NCI-H2081 treated with DMSO at 0.1 percent for 48 hours (cell line): ENCODE data around the gene JAM3.

ENCODE experiments used
- DNase-seq: peaks from one replicate; lab custom pipeline; 2025; lab: John Stamatoyannopoulos, UW

The JAM3 gene

DNA sequence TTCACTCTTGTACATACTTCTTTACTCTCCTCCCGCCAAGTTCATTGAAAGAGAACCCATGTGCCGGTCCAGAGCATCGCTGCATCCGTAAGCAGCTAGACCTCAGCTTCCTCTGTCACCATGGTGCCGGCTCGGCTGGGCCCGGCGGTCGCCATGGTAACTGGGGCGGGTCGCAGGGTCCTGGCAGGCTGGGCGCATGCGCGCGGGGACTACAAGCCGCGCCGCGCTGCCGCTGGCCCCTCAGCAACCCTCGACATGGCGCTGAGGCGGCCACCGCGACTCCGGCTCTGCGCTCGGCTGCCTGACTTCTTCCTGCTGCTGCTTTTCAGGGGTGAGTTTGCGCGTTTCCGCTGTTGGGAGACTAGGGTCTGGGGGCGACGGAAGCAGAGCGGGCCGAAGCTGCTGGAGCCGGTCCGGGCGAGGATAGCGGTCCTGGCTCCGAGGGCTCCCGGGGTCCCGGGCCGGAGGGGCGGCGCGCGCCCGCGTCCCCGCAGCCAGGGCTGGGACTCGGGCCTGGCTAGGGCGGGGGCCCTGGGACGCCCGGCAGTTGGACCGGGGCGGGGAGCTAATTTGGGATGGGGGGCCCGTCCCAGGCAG, at the start of gene JAM3:
TSS of gene JAM3 (plus strand) at position 244 of the 597 bp plus-strand sequence. CDS start at position 256, 12 bp downstream.
- DNase-seq: peak; percentile 80

DNA sequence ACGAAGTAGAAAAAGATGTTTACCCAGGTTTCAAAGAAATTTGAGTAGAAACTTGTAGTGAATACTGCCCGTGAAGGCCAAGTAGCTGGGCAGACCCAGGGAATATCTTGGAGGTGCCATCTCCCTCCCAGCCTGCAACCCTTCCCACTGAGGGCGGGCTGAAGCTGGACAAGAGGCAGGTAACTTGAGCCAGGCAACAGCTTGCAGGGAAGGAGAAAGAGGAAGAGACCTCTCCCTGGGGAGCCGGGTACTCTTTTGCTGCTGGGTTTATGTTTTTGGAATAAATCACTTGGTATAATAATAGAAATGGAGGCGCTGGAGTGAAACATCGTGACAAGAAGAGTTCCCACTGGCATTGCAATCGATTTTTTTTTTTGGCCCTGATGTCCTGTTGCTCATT, 49.4 kb upstream of the JAM3 start:
- DNase-seq: no peak

DNA sequence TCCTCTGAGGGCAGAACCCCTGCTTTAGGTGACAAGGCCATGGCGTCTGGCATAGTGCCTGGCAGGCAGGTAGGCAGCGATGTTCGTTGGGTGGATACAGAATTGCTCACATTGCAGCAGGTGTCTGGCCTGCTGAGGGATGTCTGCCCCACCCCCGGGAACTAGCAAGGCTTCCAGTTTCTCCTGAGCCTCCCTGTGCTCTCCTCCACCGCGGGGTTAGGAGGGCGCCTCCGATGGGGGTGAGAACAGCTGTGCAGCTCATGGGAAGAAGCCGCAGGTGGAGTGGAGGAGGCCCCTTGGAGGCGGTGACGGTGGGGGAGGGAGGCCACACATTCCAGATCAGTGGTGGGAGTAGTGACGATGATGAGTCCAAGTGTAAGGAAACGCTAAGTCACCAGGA, 48.3 kb upstream of the JAM3 start:
- DNase-seq: no peak

DNA sequence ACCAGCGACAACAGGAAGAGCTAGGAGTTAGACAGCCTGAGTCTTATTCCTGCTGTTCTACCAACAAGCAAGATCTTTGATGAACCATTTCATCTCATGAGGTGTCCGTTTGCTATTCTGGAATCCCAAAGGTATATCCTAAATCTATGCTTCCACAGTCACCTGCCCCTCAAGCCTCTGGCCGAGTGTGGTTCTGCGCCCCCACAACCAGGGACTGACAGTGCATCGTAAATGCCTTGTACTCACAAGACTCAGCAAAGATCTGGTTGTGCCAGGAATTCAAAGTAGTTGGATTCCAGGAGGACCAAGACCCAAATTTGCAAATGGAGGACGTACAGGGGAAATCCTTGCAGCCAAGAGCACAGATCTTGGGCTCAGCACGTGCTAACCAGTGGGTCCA, 47.5 kb upstream of the JAM3 start:
- DNase-seq: no peak

DNA sequence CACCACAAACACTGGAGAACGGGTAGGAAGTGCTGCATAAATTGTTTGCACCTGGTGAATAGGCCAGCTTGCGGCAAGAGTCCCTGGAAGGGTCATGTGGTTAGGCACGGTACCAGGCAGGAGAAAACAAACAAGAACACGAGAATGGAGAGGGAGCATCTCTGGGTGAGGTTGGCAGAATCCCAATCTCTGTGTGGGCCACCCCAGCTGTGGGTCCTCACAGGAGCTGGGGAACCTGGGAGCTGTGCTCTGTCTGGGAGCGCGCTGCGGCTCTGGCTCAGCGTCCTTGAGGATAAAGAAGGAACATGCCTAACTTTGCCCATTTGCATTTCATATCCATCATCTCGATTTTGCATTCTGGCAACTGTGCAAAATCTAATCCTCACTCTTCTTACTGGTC, 46.1 kb upstream of the JAM3 start:
- DNase-seq: no peak

DNA sequence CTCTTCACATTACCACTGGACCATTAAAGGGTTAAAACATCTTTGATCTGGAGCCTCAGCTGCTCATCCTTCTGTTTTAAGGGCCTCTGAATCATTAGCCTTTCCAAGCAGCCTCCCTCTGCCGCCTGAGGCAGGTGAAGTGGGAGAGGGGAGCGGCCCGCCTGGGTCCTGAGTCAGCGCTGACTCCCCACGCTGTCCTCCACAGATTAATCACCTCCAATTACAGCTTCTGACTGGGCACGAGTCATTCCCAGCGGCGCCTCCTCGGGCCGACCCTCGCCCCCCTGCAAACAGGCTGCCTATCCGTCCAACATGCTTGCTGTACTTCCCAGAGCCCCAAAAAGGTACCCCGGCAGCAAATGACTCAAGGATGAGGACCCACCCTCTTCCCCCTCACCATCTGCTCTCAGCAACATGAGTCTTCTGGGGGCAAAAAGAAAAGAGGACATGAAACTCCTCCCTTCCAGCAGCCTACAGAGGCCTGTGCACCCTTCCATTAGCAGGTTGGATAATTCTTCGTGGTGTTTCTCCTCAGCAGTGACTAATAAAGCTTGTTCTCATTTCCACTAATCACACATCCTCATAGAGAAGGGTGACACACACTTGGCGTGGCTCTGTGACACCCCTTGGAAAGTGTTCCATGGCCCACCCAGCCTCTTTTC, 44.3 kb upstream of the JAM3 start:
- DNase-seq: no peak

DNA sequence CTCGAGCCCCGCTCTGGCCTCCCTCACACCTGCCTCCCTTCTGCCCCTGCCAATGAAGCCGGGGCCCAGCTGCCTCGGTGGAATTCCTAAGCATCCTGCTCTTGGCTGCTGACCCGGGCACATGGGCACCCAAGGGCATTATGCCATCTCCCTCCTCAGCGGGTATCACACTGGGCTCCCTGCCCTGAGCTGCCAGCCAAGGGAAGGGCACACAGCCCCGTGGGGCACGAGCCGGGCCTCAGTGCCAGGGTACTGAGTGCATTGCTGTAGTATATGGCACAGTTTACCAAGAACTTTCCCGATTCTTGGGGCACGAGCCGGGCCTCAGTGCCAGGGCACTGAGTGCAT, 43.8 kb upstream of the JAM3 start:
- no peak for DNase-seq

DNA sequence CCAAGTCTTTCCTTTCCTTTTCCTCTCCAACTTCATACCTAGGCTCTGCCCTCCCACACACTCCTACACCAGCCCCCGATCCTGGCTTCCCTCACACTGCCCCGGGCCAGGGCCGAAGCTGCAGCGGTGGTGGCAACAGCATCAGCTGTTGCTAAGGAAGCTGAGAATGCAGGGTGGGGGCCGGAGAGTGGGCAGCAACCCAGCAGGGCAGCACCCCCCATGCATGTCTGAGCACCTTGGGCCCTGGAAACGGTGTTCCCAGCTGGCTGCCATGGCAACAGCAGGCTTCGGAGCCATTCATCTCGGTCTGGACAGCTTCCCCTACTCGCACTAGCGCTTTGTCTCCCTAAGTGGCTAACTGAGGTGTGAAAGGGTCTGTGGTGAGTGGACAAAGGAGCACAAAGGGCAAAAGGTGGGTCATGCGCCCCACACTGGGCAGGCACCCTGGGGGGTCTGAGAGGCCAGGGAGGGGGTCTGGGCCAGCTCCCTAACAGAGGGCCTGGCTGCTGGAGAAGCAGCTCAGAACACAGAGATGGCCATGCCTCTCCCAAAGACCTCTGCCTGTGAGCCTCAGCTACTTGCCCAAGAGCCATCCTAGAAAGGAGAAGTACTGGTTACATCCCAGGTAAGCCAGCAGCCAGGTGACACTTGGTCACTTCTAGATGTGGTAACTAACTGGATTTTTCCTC, 42.1 kb upstream of the JAM3 start:
- DNase-seq: no peak

DNA sequence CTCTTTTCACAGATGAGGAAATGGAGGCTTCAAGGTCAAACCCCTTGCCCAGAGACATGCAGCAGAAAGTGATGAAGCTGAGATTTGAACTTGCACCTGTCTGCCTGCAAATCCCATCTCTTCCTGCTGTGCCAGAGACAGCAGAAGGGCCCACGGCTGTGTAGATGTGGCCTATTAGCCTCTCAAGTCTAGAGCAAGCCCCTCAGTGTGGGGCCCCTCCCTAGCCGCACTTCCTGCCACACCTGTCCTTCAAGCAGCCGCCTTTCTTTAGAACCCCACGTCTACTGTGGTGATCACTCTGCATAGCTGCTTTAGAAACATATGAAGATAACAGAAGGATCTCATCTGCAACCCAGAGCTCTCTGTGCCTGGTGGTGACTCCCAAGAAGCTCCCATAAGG, 41.2 kb upstream of the JAM3 start:
- DNase-seq: no peak

DNA sequence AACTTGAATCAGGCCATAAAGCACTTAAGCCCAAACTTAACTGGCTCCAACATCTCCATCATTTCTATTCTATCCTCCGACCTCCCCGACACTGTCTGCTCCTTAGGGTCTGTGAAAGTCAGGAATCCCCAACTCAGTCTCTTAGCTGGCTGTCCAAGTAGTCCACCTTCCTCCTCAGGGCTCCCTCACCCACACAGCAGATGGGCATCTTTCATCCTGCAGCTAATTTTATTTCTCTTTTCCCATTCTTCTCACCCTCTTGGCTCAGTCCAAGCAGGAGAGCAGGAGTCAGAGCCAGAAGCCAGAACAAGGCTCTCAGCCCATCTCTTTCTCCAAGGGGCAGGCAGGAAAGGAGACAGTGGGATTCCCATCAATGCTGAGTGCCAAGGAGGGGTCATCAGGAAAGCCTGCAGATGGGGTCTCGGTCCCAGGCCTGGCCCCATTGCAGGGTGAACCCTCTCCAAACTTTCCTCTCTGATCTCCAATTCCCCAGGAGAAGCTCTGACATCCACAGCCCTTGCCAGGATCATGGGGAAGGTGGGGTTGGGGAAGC, 40.4 kb upstream of the JAM3 start:
- no peak for DNase-seq

DNA sequence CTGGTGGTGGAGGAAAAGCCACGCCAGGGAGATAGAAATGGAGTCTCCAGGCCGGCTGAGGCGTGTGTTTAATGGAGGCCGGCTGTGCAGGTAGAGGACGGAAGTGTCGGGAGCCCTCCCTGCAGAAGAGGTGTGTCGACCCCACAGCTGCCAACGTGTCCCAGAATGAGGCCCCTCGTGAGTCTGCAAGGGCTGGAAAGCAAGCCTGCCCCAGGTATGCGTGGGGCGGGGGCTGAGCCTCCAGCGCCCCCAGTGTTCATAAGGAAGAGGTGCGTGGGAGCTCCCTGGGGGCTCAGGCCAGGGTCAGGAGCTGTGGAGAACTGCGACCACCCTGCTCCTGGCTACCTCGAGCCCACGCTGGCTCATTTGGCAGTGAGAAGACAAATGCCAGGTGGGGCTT, 38.0 kb upstream of the JAM3 start:
- DNase-seq: no peak

DNA sequence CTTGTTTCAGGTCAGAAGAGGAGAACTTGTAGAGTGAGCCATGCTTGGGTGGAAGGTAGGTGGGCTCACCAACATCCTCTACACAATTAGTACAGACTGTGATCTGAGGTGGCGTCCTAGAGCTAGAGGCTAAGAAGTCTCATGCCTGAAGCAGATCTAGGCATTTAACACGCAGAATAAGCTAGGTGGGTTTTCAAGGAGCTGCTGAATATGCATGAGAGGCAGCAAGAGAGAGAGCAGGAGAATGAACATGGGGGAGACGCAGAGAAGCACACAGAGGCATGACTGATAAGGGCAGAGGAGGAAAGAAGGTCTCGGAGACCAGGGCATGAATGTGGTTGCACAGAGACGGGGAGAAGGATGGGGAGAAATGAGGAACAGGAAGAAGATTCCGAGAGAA, 36.8 kb upstream of the JAM3 start:
- DNase-seq: no peak

DNA sequence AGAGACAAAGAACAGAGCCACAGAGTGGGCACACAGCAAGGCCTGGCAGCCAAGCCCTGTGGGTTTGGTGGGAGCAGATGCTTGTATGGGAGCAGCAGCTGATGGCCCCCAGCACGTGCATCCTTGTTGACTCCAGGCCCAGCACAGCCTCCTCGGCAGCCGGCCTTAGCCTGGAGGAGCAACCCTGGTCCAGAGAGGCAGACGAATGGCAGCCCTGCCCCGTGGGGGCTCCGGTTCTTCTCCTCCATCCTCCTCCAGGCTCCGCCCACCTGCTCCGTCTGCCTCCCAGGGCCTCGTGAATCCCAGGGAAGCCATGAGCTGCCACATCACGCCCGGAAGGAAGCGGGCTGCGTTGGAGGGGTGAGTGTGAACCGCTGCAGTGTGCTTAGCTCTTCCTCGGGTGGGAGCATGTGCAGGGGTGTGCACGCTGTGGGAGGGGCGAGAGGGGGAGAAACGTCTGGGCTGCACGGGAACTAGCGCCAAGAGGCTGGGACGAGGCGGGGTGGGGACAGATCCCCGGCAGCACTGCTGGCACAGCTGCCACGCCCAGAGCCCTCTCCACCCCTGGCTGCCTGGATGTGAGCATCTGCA, 36.3 kb upstream of the JAM3 start:
- no peak for DNase-seq

DNA sequence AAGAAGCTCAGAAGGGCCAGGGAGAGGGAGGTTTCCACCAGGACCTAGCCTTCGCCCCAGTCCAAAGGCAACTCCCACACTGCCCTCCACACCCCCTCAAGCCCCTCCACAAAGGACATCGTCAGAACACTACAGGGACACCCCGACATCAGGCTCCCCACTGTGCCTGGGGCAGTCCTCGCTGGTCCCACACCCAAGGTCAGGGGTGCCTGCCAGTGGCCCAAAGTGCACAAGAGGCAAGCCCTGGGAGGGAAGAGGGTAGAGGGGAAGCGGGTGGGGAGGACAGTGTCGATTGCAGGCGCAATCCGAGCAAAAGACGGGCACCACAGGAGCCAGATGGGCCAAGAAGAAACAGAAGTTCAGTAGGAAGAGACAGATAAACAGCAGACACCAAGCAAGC, 35.6 kb upstream of the JAM3 start:
- DNase-seq: no peak

DNA sequence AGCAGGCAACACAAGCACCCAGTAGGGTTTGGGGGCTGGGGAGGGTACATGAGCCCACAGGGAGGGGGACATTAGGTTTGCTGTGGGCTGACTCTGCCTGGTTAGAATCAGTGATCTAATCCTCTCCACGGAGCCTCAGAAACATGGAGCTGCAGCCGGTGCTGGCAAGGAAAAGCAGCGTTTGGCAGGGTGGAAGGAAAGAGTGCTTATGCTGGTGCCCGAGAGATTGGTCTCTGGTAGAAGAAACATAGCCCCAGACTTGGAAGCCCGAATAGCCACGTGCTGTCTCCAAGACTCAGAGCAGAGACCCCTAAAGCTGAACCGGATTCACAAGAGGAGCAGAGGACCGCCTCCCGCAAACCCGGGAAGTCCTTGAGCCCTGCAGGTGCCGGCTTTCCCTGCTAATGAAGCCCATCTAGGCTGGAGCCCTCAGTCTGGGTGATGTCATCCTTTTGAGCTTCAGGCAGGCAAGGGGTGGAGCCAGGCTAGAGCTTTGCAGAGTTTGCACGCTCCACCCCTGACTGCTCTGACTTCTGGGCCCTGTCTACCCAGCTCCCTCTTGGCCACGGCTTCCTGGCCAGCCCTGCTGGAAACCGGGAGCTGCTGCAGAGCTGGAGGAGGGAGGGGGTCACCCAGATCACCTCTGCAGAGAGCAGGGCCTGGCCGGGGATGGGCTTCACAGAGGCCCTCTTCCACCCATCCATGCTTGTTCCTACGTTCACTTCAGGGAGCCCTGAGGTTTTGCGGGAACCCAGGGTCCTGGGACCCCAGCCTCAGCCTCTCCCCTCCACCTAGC, 35.0 kb upstream of the JAM3 start:
- peak; percentile 93 for DNase-seq

DNA sequence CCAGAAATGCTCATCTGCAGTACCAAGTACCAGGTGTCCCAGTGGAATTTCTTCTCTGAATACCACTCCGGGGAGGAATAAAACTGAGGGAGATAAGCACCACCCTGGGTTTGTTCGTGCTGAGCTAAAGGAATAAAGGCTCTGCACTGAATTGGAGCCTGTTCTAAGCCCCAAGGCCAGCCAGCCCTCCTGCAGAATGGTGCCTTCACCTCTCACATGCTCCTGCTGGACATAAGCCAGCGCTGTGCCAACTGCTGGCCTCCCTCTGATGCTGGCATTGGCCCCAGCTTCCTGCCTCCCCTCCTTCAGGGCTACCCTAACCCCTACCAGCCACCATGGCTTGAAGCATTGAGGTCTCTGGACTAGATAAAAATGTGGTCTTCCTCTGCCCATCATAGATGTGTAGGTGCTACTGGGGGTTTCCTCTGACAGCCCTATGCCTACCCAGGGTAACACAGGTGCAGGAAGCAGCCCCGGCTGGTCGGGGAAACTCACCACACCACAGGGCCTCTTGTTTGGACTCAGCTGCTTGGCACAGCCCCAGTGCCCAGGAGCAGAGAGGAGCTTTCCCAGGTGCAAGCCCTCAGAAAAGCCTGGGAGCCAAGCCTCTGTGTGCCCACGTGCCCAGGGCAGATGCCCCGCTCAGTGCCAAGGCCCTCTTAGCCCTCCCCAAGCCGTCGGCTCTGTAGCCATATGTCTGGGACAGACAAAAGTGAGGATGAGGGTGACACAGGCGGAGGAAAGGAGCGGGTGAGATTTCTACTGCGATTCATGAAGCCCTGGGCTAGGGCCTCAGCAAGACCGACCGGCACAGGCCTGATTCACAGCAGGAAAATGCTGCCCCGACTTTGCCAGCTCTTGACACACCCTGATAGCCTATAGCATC, 34.1 kb upstream of the JAM3 start:
- peak; percentile 84 for DNase-seq

DNA sequence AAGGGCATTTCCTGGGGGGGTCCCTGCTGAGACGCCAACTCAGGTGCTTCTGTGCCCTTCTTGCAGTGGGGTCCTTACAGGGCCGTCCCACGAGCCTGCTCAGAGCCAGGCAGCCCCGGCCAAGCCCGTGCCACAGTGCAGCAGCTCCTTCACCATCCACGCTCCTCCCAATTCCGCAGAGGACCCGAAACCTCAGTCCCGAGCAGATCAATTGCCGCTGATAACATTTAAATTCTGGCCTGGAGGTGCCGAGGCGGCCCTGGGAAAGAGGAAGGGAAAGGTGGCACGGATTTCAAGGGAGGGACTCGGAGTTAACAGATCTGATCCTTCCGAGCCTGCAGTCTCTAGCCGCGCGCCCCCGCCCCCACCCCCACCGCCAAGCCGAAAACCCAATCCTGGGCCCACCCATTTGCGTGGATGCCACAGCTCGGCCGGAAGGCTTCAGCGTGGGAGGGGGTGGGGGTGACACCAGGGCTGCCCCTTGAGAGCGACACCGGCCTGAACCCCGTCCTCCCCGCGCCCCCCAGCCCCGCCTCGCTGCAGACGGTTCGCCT, 32.3 kb upstream of the JAM3 start:
- DNase-seq: no peak

DNA sequence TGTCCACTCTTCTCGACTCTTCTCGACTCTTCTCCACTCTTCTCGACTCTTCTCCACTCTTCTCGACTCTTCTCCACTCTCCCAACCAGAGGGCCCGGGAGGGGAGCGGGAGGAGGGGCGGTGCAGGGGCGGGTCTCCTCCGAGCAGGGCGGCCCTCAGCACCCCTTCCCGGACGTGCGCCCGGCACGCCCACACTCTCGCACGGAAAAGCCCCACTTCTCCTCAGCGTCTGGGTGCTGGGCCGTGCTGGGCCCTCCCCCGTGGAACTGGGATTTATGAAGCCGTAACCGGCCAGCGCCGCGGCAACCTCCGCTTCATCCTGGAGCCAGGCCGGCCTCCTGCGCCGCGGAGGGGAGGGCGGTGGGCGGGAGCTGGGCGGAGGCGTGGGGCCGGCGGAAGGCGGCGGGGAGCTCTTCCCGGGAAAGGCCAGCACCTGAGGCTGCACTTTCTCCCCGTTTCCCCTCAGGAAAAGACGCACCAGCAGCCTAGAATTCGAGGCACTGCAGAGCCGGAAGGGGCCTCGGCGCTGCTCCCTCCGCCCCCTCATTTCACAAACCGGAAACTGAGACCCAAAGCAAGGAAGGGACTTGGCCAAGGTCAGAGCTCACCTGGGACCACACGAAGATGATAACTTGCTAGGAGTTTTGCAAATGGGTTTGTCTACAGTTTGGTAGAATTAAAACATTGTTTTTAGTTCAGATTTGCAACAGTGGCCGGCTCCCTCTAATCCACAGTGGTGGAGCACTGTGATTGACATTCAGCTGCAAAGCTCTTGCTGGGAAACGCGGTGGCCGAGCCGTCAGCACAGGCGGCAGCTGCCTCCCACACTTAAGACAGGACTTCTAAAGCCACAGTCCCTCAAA, 31.6 kb upstream of the JAM3 start:
- DNase-seq: no peak

DNA sequence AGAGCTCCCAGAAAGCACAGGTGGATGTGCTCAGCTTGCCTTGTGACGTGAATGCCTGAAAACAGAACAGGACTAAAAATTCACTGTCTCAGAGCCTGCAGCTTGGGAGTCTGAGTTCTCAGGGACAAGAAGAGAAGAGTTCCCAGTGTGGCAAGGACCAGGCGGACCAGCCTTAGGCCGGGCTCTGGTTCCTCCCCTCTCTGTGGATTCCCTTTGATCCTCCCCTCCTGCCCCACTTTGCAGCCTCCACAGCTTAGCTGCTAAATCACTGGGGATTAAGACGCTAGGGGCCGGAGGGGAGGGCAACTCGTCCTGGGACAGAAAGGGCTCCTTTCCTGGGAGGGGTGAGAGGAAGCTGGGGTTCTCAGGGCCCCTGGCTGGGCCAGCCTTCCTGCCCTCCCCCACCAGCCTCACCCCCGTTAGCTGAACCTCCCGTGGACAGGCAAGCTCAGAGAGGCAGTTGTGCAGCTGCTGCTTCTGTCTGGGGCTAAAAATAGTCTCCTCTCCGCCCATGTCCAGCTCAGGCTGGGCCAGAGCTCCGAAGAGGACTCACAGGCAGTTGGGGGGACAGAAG, 29.9 kb upstream of the JAM3 start:
- no peak for DNase-seq
